ENCODE data around the gene ADK.

DNA sequence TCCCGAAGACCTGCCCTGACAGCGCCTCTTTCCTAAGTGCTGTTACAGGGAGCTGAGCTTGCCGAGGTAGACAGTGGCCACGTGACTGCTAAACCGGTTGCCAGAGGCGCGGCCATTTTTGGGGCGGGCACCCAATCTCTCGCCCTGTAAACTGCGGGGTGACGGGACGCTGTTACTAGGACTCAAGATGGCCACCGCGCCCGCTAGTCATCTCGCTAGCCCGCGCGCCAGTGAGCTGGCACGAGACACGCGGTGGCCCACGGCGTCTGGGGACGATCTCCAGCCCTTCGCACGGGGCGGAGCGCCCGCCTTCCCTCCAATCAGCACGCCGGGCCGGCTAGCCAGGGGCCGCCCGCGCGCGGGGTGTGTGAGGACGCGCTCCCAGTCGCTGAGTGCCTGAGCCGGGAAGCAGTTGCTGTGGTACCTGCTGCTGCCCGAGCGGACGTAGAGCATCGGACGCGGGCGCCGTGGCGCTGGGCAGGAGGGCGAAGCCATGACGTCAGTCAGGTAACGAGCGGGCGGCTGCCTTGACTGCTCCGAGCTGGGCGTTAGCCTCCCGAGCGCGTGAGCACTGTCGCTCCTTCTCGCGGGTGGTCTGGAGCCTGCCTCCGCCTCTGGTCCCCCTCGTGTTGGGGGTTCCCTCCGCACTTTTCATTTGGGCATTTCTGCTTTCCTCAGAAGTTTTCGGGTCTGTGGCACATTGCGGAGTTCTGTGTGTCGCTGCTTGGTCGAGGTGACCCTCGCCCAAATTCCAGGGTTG lies 25.5 kb downstream of the ADK start:
- TF ChIP-seq POLR2A (IDR thresholded peaks at IDR 0.05) (peak; percentile 30), POLR2AphosphoS5 (IDR thresholded peaks at IDR 0.05) (peak; percentile 76 to 93 (median 85))
- TF ChIP-seq, protein P1, sequence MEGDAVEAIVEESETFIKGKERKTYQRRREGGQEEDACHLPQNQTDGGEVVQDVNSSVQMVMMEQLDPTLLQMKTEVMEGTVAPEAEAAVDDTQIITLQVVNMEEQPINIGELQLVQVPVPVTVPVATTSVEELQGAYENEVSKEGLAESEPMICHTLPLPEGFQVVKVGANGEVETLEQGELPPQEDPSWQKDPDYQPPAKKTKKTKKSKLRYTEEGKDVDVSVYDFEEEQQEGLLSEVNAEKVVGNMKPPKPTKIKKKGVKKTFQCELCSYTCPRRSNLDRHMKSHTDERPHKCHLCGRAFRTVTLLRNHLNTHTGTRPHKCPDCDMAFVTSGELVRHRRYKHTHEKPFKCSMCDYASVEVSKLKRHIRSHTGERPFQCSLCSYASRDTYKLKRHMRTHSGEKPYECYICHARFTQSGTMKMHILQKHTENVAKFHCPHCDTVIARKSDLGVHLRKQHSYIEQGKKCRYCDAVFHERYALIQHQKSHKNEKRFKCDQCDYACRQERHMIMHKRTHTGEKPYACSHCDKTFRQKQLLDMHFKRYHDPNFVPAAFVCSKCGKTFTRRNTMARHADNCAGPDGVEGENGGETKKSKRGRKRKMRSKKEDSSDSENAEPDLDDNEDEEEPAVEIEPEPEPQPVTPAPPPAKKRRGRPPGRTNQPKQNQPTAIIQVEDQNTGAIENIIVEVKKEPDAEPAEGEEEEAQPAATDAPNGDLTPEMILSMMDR (IDR thresholded peaks at IDR 0.05), result no peak

All from breast epithelium (tissue), 3 donors.